Measurements from ENCODE around the gene LAMTOR2. TPM values are rescaled to one million over a fixed set of nuclear protein-coding genes. Genes with fewer than 3 reads are reported as not detected.
"Not testable (repeated sequence)": the region's sequence is repeated elsewhere in the genome, so short reads cannot be mapped to it uniquely, and the experiment has no call there.

LAMTOR2 gene
- total RNA-seq, 3 donors from 2014 or later: 56.6 to 62.3 (median 59.2) TPM

DNA sequence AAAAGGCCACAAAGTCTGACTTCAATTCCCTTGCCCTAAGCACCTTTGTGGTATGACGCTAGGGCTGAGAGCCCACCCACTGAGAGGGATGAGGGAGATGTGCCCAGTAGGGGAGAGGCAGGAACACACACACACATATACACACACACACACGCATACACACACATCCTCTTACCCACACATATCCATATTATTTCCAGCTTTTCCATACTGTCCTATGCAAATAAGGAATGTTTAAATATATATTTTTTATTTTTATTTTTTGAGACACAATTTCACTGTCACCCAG, 9.4 kb downstream of the LAMTOR2 start:
- peaks cover 9% of the 10 kb centered on the region for H3K4me1 Mint-ChIP-seq (ENCODE audit: low read depth)
- no peaks in the 10 kb centered on the region for H3K9me3 Mint-ChIP-seq
- ATAC-seq (no peak), DNase-seq (no peak)
- no peak overlapping the region for H3K4me3 Mint-ChIP-seq
- no peaks in the 10 kb centered on the region for H3K27me3 Mint-ChIP-seq (ENCODE audit: low read depth)
- H3K36me3 Mint-ChIP-seq (ENCODE audit: insufficient read depth): no peaks in the 10 kb centered on the region

DNA sequence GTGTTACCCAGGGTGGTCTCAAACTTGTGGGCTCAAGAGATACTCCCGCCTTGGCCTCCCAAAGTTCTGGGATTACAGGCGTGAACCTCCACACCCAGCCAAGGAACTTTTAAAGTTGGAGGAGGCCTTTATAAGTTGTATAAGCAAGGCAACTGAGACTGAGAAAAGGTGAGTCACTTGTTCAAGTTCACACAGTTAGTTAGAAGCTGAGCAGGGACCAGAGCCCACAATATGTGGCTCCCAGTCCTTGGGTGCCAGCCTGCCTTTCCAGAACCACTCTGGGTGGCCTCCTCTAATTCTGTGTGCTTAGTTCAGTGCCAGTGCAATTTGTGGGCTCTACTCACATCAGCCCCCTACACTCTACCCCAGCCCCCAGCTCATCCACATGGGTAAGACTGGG, 10.0 kb downstream of the LAMTOR2 start:
- H3K4me1 Mint-ChIP-seq (ENCODE audit: low read depth): peaks cover 9% of the 10 kb centered on the region
- no peak overlapping the region for H3K4me3 Mint-ChIP-seq
- no peak for DNase-seq
- H3K27me3 Mint-ChIP-seq (ENCODE audit: low read depth): no peaks in the 10 kb centered on the region
- H3K9me3 Mint-ChIP-seq: no peaks in the 10 kb centered on the region
- peak; percentile 68 to 70 for ATAC-seq
- no peaks in the 10 kb centered on the region for H3K36me3 Mint-ChIP-seq (ENCODE audit: insufficient read depth)

DNA sequence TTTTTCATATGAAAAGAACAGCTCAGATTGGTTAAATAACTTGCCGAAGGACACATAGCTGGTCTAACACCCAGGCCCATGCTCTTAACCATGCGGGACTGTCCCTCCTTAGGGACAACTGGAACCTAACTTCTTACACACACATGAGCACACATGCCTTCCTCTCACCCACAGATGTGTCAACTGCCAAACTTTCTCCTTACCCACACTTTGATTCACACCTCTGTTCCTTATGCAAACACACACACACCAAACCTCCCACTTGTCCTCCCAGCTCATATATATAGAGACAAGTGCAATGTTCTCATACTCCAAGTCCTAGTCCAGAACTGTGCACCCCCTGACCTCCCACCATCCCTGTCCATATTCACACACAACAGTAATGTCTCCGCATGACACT, 10.6 kb downstream of the LAMTOR2 start:
- Mint-ChIP-seq H3K9me3 (no peaks in the 10 kb centered on the region), H3K4me1 (ENCODE audit: low read depth) (peaks cover 9% of the 10 kb centered on the region), H3K4me3 (no peak overlapping the region), H3K36me3 (ENCODE audit: insufficient read depth) (no peaks in the 10 kb centered on the region), H3K27me3 (ENCODE audit: low read depth) (no peaks in the 10 kb centered on the region)
- peak; percentile 20 to 48 for ATAC-seq
- no peak for DNase-seq

GRCh38 chr1:156065871-156066270, 11.3 kb downstream of the LAMTOR2 start:
- no peak overlapping the region for H3K4me3 Mint-ChIP-seq
- H3K9me3 Mint-ChIP-seq: no peaks in the 10 kb centered on the region
- DNase-seq: no peak
- ATAC-seq: no peak
- no peaks in the 10 kb centered on the region for H3K36me3 Mint-ChIP-seq (ENCODE audit: insufficient read depth)
- H3K27me3 Mint-ChIP-seq (ENCODE audit: low read depth): no peaks in the 10 kb centered on the region
- H3K4me1 Mint-ChIP-seq (ENCODE audit: low read depth): peaks cover 9% of the 10 kb centered on the region

DNA sequence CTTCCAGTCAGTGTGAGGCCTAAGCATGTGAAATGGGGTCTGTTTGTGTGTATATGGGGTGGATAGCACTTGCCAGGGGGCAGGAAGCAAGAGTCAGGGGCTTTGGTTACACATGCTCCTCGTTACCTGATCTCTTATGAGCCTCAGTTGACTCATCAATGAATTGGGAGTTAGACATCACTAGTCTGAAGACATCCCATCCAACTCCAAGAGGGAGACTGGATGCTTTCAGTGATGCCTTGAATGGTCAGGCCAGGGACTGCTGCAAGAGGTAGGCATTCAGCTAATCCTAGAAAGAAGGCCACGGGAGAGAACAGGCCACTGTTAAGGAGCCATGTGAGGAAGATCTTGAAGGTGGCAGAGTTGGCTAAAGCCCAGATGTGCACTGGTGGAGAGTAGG, 12.7 kb downstream of the LAMTOR2 start:
- Mint-ChIP-seq H3K36me3 (ENCODE audit: insufficient read depth) (no peaks in the 10 kb centered on the region), H3K4me1 (ENCODE audit: low read depth) (peaks cover 8% of the 10 kb centered on the region), H3K27me3 (ENCODE audit: low read depth) (no peaks in the 10 kb centered on the region), H3K9me3 (no peaks in the 10 kb centered on the region), H3K4me3 (no peak overlapping the region)
- DNase-seq: no peak
- ATAC-seq: no peak

- no peak for DNase-seq
- H3K9me3 Mint-ChIP-seq: no peaks in the 10 kb centered on the region
- no peaks in the 10 kb centered on the region for H3K27me3 Mint-ChIP-seq (ENCODE audit: low read depth)
- no peaks in the 10 kb centered on the region for H3K36me3 Mint-ChIP-seq (ENCODE audit: insufficient read depth)
- ATAC-seq: no peak
- H3K4me3 Mint-ChIP-seq: no peak overlapping the region
- H3K4me1 Mint-ChIP-seq (ENCODE audit: low read depth): peaks cover 8% of the 10 kb centered on the region
These were observed 15.2 kb downstream of the LAMTOR2 start for GRCh38 chr1:156069490-156070455.

DNA sequence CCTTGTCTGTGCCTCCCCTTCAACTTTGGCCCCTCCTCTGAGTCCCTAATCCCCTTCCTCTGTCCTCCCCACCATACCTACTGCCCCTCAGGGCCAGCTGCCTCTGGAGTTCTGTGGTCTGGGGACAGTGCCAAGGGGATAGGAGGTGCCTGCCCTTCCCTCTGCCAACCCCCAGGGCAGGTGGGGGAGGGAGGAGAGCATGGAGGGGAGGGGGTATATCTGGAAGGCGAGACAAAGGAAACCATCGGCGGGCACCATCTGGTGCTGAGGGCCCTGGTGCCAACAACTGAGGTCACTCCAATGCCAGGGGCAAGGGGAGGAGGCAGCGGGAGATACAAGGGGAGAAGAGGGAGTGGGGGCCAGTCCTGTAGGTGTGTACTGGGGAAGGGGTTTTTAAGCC, 16.0 kb downstream of the LAMTOR2 start:
- no peak overlapping the region for H3K4me3 Mint-ChIP-seq
- H3K27me3 Mint-ChIP-seq (ENCODE audit: low read depth): no peaks in the 10 kb centered on the region
- DNase-seq (no peak), ATAC-seq (no peak)
- H3K4me1 Mint-ChIP-seq (ENCODE audit: low read depth): peaks cover 2% of the 10 kb centered on the region
- no peaks in the 10 kb centered on the region for H3K36me3 Mint-ChIP-seq (ENCODE audit: insufficient read depth)
- H3K9me3 Mint-ChIP-seq: no peaks in the 10 kb centered on the region

- H3K36me3 Mint-ChIP-seq (ENCODE audit: insufficient read depth); H3K4me1 Mint-ChIP-seq (ENCODE audit: low read depth); DNase-seq; H3K4me3 Mint-ChIP-seq; H3K27me3 Mint-ChIP-seq (ENCODE audit: low read depth); H3K9me3 Mint-ChIP-seq; ATAC-seq: not testable (repeated sequence)
These were observed 16.8 kb downstream of the LAMTOR2 start for GRCh38 chr1:156071332-156071816.

- no peaks in the 10 kb centered on the region for H3K9me3 Mint-ChIP-seq
- H3K4me1 Mint-ChIP-seq (ENCODE audit: low read depth): no peaks in the 10 kb centered on the region
- H3K27me3 Mint-ChIP-seq (ENCODE audit: low read depth): no peaks in the 10 kb centered on the region
- DNase-seq: no peak
- ATAC-seq: no peak
- H3K36me3 Mint-ChIP-seq (ENCODE audit: insufficient read depth): no peaks in the 10 kb centered on the region
- no peak overlapping the region for H3K4me3 Mint-ChIP-seq
These were observed 17.7 kb downstream of the LAMTOR2 start for GRCh38 chr1:156072251-156072650.

DNA sequence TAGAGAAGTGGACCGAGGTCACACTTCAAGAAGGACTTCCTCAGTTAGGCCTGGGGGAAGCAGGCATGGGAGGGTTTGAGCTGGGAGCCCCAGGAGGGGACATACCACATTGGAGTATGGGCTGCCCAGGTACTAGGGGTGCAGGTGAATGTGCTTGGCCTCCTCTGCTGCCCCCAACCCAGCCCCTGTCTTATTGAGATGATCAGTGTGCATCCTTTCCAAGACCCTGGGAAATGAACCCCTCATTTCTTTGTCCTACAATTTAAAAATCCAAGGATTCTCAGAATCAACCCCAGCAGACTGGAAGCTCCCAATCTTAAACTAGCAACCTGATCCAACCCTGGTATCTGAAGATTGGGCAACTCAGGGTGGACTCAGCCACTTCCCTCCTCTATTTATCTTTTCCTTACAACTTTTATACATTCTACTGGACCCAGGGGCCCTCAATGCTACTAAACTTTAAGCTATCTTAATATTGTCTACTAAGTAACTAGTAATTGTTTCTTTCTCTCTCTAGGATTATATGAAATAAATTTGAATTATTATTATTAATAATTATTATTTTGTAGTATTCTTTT, 18.6 kb downstream of the LAMTOR2 start:
- H3K27me3 Mint-ChIP-seq (ENCODE audit: low read depth): no peaks in the 10 kb centered on the region
- ATAC-seq (no peak), DNase-seq (no peak)
- H3K4me3 Mint-ChIP-seq: no peak overlapping the region
- H3K4me1 Mint-ChIP-seq (ENCODE audit: low read depth): no peaks in the 10 kb centered on the region
- no peaks in the 10 kb centered on the region for H3K36me3 Mint-ChIP-seq (ENCODE audit: insufficient read depth)
- H3K9me3 Mint-ChIP-seq: no peaks in the 10 kb centered on the region

DNA sequence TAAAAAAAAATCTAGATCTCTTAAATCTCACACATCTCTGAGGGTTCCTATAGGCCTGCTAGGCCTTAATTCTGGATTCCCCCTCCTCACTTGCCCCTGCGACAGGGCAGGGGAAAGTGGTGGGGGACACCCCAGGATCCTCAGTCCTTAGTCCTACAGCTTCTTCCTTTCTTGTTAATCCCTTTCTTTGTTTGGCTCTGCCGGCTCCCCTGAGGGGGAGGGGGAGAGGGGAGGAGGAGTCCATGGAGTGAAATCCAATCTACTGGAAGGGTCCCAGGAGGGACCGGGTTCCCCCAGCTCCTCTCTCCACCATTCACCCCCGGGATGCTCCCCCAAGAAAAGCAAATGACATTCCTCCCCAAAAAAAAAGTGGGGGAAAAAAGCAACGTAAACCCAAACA, 19.2 kb downstream of the LAMTOR2 start:
- H3K4me1 Mint-ChIP-seq (ENCODE audit: low read depth): no peaks in the 10 kb centered on the region
- H3K36me3 Mint-ChIP-seq (ENCODE audit: insufficient read depth): no peaks in the 10 kb centered on the region
- H3K27me3 Mint-ChIP-seq (ENCODE audit: low read depth): no peaks in the 10 kb centered on the region
- no peak for DNase-seq
- no peak for ATAC-seq
- H3K4me3 Mint-ChIP-seq: no peak overlapping the region
- H3K9me3 Mint-ChIP-seq: no peaks in the 10 kb centered on the region

DNA sequence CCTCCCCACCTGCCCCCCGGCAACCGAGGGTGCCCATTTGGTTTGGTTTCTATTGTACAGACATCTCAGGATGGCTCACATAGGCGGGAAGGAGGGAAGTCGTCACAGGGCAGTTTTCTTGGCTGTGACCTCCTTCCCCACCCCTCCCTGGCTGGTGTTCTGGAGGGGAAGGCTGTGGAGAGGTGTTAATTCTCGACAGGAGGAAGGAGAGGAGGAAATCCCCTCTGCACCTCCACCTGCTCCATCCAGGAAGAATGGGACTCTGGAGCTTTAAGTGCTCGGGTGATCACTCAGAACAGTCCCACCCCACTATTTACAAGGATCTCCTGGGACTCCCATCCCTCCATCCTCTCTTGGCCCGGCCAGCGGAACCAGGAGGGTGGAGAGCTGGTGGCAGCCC, 20.1 kb downstream of the LAMTOR2 start:
- Mint-ChIP-seq H3K9me3 (no peaks in the 10 kb centered on the region), H3K27me3 (ENCODE audit: low read depth) (no peaks in the 10 kb centered on the region), H3K4me3 (no peak overlapping the region), H3K4me1 (ENCODE audit: low read depth) (no peaks in the 10 kb centered on the region), H3K36me3 (ENCODE audit: insufficient read depth) (no peaks in the 10 kb centered on the region)
- ATAC-seq (no peak), DNase-seq (no peak)

DNA sequence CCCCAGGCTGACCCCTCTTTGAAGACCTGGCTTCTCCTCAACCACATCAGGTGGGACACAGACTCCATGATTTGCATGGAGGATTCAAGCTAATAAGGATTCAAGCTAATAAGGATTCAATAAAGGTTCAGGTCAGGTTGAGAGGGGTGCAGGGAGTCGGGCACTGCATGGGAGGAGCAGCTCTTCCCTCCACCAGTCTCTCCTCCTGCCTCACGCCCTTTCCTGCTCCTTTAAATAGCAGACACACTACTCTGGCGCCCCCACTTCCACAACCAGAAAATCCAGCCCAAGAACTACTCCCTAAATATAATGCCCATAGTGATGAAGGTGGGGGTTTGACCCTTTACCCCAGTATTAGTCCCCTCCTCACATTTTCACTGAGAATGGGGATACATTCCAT, 20.6 kb downstream of the LAMTOR2 start:
- Mint-ChIP-seq H3K27me3 (ENCODE audit: low read depth) (no peaks in the 10 kb centered on the region), H3K4me1 (ENCODE audit: low read depth) (no peaks in the 10 kb centered on the region), H3K36me3 (ENCODE audit: insufficient read depth) (no peaks in the 10 kb centered on the region), H3K4me3 (no peak overlapping the region), H3K9me3 (no peaks in the 10 kb centered on the region)
- DNase-seq (no peak), ATAC-seq (no peak)

DNA sequence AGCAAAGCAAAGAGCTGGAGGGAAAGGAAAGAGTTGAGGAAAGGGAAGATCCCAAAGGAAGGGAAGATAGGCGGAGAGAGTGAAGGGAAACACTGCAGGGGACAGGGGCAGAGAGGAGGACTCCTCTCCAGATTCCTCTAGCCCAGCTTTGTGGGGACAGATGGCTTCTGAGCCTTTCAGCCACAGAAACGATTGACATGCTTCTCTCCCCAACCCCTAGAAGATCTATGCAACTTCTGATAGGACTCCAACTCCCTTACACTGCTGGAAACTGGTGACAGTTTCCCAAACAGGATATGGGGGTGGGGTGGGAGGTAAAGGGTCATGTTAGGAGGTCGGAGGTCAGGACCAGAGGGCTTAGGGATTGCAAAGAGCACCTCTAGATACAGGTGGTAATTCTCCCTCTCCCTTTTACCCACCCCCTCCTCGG, 21.2 kb downstream of the LAMTOR2 start:
- ATAC-seq (no peak), DNase-seq (no peak)
- no peaks in the 10 kb centered on the region for H3K36me3 Mint-ChIP-seq (ENCODE audit: insufficient read depth)
- H3K9me3 Mint-ChIP-seq: no peaks in the 10 kb centered on the region
- H3K4me1 Mint-ChIP-seq (ENCODE audit: low read depth): no peaks in the 10 kb centered on the region
- H3K27me3 Mint-ChIP-seq (ENCODE audit: low read depth): no peaks in the 10 kb centered on the region
- H3K4me3 Mint-ChIP-seq: no peak overlapping the region
